GM19452 (cell line): ENCODE measurements around the gene ADM2.

Source experiments
- ATAC-seq: cut with Tn5 transposase; IDR thresholded peaks from one replicate; pipeline ENCODE4 v1.9.1; 2021; ENCODE audit not compliant: unreplicated experiment

ADM2 gene

DNA sequence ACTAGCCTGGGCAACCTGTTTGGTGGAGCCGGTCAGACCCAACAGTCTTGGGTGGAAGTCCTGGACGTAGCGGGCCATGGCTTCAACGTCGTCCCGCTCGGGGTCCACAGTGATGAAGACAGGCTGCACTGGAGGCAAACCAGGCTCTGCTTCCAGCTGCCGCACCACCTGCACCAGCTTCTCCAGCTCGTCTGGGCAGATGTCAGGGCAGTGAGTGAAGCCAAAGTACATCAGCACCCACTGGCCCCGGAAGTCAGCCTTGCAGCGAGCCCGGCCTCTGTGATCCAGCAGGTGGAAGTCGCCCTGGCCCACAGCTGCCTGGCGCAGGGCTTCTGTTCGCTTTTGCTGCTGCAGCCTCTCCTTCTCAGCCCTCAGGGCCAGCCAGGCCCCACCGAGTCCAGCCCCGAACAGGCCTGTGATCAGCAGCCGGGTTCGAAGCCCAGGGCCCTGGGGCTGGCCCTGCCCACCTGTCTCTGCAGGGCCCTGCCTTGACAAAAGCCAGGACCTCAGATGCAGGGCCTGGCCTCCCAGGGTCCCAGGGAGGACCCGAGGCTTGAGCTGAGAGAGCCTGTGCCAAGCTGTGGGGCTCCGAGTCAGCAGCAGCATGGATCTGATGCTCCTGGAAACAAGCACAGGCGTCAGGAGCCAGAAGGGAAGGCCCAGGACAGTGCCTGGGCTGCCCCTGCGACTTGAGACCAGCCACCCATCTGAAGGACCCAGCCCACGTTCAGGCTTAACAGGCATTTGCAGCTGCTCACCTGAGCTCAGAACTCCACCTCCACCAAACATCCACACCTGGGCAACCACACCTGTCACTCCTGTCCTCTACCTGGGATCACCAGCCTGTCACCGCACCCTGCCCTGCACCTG is 42.7 kb downstream of the ADM2 start:
- ATAC-seq, result no peak

DNA sequence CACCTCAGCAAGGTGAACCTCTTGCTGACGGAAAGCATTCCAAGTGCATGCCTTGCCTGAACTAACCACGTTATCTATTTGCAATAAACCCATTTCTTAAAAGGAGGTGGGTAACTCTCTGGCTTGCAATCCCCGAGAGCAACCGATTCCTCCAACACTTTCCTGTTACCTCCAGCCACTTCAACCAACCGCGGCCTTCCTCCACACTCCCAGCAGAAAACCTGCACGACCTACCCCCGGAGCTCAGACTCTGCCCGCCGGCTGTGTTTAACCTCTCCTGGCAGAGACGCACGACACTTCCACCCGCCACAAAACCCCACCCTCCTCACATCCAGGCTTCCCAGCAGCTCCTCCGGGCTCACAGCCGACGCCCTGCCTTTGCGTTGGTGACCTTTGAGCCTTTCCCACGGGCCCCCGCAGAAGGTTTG is 43.3 kb downstream of the ADM2 start:
- no peak for ATAC-seq

DNA sequence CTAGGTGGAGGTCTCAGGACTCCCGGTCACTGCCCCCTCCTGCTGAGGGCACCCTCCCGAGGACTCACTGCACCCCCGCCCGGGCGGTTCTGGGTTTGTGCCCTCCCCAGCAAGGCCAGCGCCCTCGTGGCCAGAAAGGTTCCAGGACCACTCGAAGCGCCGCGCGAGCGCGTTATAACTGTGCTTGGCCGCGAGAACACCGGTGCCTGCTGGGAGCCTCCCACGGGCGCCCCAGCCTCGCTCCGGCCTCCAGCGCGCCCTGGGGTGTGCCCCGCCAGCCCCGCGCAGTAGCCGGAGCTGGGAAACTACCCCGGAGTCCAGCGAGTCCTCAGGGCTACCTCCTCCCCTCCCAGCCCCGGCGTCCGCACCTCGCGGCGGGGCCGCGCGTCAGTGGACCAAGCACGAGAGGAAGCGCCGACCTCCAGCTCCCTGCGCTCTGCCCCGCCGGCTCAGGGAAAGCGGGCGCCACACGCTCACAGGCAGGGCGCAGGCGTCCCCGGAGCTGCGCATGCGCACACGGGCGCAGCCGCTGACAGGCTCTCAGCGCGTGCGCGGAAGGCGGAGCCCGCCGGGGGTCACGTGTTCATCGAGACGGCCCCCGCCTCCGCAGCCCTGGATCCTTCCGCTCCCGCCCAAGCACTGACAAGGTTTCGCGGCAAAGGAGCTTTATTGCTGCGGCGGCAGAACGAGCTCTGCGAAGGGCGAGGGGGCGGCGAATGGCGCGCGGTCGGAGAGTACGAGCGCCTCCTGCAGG is 43.9 kb downstream of the ADM2 start, which contains the start of gene SCO2:
TSS of gene SCO2 (minus strand) at position 495 of the 754 bp plus-strand sequence. CDS start 1,187 bp downstream, outside the sequence.
- ATAC-seq, result peak; percentile 42

DNA sequence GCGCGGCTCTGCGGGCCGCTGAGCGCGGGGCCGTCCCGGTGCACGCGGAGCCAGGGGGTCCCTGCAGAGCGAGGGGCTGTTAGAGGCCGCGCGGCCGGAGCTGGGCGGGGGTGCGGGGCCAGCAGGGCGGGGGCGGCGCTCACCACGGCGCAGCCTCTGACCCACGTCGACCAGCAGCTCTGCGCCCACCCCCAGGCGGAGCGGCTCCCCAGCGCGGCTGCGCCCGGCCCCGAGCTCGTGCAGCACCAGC is 44.4 kb downstream of the ADM2 start:
- no peak for ATAC-seq

DNA sequence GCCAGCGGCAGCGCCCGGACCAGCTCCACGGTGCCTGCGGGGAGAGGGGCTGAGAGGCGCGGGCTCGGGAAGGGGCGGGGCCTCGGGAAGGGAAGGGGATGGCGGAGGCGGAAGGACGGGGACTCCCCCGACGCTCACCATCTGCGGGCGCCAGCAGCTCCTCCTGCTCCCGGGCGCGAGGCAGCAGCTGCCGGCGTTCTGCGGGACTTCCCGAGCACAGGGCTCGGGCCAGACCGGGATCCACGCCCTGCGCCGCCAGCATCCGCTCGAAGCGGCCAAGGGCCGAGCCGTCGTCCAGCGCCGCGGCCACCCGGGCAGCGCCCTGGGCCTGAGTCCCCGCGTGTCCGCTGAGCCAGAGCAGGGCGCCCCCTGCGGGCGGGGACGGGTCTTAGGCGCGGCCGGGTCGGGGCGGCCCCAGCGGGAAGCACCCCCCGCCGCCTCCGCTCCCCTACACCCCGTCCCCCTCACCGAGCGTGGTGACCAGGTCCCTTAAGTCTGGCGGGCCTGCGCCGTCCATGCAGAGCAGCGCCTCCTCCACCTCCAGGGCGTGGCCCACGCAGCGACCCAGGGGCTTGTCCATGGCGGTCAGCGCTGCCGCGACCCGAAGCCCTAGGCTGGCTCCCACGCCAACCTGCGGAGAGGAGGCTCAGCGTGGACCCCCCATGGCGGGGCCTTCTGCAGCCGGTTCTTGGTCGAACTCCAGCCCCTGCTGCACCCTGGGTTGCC is 44.9 kb downstream of the ADM2 start:
- peak; percentile 21 for ATAC-seq

DNA sequence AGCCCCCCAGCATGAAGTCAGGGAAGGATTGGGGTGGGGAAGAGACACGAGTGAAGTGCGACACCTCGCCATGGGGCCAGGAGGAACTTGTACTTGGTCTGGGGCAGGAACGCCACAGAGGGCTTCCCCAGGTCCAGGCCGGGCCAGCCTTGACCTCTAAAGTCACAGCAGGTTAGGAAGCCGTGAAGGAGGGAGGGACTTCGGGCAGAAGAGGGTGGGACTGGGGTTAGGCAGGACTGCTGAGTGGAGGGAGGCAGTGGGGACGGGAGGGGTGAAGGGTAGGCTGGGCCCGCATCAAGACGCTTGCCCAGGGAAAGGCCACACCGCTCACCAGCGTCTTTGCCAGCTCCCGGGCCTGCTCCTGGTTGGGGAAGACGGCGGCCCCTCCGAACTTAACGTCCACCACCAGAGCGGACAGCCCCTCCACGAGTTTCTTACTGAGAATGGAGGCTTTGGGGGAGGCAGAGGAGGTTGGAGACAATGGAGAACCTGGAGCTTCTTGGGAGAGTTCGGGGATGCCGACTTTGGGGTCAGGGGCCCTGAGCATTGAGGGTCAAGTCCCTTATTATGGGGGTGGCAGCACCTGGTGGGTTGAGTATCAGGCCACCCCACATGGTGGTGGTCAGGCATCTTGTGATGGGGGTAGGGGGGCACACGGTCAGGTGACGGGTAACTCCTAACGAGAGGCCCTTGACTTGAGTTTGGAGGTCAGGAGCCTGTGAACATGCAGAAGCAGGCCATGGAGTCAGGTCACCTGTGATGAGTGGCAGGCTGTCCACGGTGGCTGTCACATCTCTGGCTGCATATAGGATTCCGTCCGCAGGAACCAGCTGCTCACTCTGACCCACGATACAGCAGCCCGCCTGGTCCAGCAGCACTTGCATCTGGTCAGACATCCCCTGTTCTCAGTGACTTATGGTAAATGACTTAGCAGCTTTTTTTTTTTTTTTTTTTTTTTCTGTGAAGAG is 45.8 kb downstream of the ADM2 start:
- no peak for ATAC-seq

DNA sequence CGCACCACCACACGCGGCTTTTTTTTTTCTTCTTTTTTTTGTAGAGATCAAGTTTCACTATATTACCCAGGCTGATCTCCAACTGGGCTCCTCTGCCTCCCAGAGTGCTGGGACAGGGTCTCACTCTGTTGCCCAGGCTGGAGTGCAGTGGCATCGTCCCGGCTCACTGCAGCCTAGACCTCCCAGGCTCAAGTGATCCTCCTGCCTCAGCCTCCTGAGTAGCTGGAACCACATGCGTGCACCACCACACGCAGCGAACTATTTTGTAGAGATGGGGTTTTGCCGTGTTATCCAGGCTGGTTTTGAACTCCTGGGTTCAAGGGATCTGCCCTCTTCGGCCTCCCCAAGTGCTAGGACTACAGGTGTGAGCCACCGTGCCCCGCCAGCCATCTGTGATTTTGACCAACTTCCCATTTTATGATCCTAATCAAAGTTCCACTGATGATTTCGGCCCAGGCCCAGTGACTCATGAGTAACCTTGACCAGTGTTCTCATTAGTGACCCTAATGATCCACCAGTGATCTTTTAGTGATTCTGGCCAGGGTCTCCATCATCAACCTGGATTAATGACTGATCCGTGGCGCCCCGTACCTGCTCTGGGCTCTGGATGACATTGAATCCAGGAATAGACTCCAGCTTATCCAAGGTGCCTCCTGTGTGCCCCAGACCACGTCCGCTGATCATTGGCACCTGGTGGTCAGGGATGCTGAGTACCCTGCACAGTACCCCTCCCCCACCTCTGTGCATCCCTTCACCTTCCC is 46.8 kb downstream of the ADM2 start:
- no peak for ATAC-seq

DNA sequence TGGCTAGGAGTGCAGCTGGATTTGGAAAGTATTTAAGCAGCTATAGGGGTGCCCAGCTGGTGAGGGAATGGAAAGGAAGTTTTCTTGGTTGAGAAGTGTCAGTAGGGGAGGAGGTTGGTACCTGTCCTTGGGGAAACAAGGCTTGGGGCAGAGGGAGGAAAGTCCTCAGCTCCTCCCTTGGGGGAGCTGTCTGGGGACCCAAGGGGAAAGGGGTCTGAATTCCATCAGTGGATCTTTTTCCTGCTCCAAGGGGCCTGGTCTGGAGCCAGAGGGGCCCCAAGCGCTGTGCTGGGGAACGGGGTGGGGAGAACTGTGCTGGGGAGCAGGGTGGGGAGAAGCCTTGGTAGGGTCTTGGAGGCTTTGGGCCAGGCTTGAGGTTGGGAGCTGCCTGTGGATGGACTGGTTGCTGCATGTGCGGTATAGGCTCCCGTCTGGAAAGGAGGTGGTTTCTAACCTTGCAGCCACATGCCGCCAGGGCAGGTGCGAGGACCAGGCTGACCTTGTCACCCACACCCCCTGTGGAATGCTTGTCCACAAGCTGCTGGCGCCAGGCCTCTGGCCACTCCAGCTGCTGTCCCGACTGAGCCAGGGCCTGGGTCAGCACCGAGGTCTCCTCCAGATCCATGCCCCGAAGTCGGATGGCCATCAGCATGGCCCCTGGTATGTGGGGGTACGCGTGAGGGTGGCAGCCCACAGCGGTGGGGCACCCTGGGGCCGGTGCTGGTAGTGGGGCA is 47.5 kb downstream of the ADM2 start:
- no peak for ATAC-seq

DNA sequence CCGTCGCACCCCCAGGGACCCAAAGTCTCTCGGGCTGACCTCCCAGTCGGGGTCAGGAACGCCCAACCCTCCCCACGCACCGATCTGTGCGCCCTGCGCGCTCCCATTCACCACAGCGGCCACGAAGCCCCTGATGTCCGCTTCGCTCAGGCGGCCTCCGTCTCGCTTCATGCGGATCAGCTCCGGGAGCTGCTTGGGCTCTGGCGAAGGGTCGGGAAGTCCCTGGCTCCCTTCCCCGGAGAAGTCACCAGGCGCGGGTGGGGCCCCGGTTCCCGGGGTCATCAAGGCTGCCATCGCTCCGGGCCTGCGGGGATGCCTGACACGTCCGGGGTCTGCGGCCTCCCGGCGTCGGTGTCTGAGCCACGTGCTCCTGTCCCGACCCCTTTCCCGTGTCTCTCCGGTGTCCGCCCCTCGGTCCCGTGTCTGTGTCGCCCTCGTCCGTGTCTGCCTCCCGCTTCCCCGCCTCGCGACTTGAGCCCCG is 48.1 kb downstream of the ADM2 start:
- ATAC-seq, result no peak

DNA sequence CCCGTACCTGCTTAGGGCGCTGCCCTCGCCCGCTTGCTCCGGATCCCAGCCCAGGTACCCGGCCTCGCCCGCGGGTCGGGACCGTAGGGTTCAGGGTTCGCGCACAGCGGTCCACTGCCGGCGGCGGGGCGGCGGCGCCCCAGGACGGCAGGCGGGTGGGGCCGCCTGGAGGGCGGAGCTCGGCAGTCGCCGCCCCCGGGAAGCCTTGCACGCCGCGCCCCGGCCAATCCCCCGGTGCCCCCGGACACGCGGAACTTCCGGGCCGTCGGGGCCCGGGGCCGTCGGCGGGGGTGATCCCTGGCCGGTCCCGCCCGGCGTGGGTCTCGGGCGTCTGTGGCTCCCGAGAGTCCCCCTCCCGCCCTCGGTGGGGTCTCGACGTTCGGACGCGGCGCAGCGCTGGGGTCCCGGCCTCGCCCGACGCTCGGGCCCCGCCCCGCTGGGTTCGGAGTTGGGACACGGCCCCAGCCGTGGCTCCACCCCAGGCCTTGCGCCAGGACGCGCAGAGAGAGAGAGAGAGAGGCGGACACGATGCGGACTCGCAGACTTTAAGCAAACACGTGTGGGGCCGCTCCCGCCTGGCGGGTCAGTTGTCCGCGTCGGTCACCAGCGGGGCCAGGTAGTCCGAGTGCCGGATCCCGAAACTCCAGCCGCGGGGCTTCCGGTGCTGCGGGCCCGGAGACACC is 48.7 kb downstream of the ADM2 start, which contains the start of gene TYMP:
TSS of gene TYMP (minus strand) at position 116 of the 683 bp plus-strand sequence. CDS start 303 bp downstream, outside the sequence.
- peak; percentile 20 for ATAC-seq

DNA sequence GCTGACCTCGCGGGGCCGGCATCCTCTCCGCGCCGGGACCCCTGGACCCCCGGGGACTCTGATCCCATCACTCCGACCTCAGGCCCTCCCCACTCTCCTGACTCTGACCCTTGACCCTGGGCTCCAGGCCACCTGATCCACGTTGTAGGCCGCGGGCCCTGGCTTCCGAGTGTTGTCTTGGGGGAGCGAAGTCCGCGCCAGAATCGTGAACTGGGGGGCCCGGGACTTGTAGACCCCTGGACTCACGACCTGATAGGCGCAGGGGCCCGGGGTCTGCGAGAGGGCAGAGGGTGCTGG is 49.2 kb downstream of the ADM2 start:
- no peak for ATAC-seq

DNA sequence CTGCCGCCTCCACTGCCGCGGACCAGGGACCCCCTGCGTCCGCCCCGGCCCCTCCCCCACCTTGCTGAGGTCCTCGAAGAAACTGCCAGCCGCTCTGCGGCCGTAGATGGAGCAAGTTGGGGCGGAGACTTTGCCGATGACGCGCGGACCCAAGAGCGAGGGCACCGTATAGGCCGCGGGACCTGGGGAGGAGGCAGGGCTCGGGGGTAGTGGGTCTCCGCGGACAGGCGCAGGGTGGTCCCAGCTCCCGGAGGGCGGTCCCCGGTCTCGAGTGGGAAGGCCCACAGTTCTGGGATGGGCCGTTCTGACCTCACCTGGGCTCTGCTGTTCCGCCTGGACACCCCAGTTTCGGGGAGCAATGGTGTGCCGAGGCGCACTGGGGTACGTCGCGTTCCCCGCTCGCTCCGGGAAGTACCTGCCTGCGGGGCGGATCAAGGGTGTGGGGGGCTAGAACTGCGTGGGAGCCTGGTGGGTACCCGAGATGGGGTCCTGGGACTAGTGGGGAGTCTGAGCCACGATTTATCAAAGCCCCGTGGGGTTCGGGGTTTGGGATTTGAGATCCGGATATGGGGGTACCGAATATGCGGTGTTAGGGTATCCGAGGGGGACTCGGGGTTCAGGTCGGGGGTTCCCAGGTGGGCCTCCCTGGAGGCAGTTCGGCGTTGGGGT is 49.7 kb downstream of the ADM2 start:
- no peak for ATAC-seq

DNA sequence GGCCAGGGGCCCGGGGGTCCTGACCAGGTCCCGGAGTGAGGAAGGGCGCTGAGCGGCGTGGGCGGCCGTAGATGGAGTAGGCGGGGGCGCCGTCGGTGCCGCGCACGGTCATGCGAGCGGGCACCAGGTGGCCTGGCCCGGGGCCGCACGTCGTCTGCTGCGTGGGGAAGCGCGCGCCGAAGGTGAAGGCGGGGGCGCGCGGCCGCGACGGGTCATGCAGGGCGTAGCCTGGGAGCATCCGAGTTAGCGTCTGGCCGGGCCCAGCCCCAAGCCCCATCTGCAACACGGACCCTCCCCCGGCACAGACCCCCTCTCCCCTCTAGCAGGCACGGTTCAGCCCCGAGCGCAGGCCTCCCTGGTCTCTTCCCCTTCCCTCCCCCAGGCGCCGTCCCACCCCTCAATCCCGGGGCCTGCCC is 50.2 kb downstream of the ADM2 start:
- ATAC-seq, result no peak

DNA sequence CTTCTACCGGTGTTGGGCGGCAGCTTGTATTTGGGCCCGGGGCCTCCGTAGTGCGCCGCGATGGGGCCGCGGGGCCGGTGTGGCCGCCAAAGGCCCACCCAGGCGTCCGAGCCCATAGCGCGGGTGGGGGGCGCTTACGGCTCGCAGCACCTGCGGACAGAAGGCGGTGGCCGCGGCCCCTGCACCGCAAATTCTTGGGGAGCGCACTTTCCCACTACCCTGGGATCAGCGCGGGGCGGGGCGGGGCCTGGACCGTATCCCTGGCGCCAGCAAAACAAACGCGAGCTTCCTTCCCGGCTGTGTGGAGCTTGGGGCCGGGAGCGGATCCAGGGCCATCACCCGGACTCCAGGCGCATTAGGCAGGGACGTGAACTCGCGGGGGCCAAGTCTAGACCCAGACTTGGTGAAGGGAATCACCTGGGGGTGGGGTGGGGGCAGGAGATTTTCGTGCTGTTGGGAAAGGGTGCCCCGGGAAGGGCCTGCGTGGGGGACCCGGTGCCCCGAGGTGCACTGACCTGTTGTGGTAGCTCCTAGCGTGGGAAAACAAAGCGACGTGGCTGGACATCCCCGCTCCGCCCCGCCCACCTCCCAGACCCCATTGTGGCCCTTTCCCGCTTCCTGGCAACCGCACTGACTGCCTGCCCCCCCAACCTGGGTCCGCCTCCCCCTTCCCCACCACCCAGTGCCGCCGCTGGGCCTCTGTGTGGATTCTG is 50.8 kb downstream of the ADM2 start:
- no peak for ATAC-seq

DNA sequence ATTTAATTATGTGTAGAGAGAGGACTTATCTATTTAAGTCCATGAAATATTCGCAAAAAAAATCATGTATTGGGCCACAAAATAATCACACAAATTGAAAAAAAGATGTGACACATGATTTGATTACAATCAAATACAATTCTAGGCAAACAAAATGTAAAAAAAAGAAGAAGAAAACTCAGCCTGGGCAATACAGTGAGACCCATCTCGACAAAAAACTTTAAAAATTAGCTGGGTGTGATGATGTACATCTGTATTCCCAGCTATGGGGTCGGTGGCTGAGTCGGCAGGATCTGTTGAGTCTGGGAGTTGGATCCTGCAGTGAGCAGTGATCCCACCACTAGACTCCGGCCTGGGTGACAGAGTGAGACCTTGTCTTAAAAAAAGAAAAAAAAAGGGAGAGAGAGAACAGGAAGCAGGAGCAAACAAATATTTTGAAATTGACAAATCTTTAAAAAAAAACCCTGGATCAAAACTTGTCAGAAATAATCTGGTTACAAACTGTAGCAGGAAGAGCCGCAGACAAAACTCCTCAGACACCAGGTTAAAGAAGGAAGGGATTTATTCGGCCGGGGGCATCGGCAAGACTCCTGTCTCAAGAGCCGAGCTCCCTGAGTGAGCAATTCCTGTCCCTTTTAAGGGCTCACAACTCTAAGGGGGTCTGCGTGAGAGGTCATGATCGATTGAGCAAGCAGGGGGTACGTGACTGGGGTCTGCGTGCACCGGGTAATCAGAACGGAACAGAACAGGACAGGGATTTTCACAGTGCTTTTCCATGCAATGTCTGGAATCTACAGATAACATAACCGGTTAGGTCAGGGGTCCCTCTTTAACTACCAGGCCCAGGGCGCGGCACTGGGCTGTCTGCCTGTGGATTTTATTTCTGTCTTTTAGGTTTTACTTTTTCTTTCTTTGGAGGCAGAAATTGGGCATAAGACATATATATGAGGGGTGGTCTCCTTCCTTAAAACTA is 51.8 kb downstream of the ADM2 start:
- no peak for ATAC-seq
